Coronary artery (tissue), 2 donors: ENCODE data around the gene DIP2A.

Source experiments
- DNase-seq: peaks from one replicate; pipeline ENCODE4 v3.0.0-alpha.2; 2017; ENCODE audit warnings: low spot score
- H3K27ac ChIP-seq, 2 donors: fragments of 200-600 bp; sonication (generic); one replicate each; pipeline ENCODE4 v1.5.1; 2016 to 2019
- H3K4me3 ChIP-seq: fragments of 200-600 bp; sonication (generic); 2 replicates; pipeline ENCODE4 v1.5.1; 2016; ENCODE audit warnings: mild to moderate bottlenecking, moderate library complexity
- TF ChIP-seq, protein P1 (sequence below): fragments of 200-600 bp; sonication (generic); IDR thresholded peaks from one replicate; pipeline ENCODE4 v1.5.1; 2019; ENCODE audit warnings: antibody characterized with exemption

DIP2A gene

DNA sequence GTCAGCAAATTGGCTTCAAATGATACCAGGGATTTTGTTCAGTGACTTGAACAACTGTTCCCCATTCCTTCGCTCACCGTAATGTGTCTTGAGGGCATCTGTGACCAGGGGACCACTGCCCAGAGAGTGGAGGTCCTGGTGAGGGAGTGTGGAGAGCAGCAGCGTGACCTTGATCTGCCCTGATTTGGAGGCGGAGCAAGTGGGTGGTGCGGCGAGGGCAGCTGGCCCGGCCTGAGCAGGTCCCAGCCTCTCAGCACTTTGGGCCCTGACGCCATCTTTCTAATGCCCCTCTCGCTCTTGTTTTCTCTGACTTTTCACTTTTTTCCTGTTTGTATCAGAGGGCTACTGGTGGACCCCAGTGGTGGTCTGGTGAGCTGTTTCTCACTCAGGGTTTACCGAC, 31.1 kb downstream of the DIP2A start:
- Histone ChIP-seq H3K4me3 (no peak overlapping the region), H3K27ac (no peak overlapping the region)
- no peak for DNase-seq
- TF ChIP-seq, protein P1, sequence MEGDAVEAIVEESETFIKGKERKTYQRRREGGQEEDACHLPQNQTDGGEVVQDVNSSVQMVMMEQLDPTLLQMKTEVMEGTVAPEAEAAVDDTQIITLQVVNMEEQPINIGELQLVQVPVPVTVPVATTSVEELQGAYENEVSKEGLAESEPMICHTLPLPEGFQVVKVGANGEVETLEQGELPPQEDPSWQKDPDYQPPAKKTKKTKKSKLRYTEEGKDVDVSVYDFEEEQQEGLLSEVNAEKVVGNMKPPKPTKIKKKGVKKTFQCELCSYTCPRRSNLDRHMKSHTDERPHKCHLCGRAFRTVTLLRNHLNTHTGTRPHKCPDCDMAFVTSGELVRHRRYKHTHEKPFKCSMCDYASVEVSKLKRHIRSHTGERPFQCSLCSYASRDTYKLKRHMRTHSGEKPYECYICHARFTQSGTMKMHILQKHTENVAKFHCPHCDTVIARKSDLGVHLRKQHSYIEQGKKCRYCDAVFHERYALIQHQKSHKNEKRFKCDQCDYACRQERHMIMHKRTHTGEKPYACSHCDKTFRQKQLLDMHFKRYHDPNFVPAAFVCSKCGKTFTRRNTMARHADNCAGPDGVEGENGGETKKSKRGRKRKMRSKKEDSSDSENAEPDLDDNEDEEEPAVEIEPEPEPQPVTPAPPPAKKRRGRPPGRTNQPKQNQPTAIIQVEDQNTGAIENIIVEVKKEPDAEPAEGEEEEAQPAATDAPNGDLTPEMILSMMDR: no peak

DNA sequence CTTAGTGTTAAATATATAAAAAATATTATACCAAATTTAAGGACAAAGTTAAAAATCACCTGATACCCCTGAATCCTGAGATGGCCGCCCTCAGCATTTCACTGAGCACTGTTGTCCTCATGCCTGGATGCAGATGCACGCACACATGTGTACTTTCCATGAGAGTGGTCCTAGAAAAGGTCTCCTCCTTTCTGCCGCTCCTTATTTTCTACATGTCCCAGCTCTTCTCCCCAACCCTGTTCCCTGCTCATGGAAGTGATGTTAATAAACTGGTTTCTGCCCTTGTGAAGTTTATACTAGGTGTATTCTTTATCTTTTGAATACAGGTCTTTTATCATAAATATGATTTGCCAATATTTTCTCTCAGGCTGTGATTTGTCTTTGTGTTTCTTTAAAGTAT, 32.9 kb downstream of the DIP2A start:
- TF ChIP-seq, protein P1: no peak

DNA sequence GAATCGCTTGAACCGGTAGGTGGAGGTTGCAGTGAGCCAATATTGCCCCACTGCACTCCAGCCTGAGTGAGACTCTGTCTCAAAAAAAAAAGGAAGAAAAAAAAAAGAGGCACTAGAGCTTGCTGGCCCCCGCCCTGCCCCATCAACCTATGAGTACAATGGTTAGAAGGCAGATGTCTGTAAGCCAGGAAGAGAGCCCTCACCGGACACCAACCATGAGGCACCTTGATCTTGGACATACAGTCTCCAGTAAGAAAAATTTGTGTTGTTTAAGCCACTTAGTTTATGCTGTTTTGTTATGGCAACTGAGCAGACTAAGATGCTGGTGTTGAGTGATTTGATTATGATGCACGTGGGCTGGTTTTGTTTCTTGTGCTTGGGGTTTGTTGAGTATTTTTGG, 34.2 kb downstream of the DIP2A start:
- TF ChIP-seq, protein P1: no peak
- Histone ChIP-seq H3K4me3 (no peak overlapping the region), H3K27ac (no peak overlapping the region)
- no peak for DNase-seq

More for the DNA sequence above, 32.9 kb downstream of the DIP2A start:
- no peak overlapping the region for H3K4me3 ChIP-seq
- no peak for DNase-seq
- no peak overlapping the region for H3K27ac ChIP-seq

DNA sequence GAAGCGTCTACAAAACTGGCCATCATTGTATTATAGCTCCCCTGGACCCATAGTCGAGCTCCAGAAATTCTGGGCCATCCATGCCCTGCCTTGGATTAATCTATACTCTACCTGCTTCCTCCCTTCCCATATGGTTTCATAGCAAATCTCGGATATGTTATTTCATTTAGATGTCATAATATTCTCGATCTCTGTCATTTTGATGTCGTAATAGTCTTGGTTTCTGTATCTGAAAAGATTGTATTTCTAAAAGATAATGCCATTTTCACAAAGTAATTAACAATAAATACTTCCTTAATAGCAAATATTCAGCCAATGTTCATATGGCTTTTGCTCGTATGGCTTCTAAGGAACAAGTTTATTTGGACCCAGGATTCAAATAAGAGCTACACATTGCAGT, 35.1 kb downstream of the DIP2A start:
- TF ChIP-seq, protein P1: no peak
- no peak for DNase-seq
- Histone ChIP-seq H3K4me3 (no peak overlapping the region), H3K27ac (no peak overlapping the region)

DNA sequence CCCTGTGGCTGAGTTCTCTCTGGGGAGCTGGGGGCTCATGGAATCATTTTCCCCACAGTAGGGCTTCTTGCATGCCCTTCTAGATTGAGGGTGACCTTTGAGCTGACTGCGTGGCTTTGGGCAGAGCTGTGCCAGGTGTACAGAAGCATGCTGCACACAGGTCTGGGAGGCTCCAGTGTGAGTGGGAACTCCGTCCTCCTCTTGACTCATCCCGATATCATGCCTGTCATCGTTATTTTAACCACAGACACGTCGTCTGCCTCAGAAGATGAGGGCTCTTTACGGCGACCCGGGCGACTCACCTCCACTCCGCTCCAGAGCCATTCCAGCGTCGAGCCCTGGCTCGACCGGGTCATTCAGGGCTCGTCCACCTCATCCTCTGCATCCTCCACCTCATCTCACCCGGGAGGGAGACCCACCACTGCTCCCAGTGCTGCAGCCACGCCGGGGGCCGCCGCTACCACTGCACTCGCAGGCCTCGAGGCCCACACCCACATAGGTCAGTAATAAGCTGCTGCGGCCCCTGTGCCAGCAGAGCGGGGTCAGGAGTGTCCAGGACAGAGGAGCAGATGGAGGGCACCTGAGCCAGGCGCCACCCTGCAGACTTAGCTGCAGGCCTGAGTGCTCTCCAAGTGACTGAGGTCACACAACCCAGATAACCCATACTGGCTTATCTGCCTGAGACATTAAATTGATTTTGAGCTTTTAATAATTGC, 39.8 kb downstream of the DIP2A start:
- Histone ChIP-seq H3K4me3 (no peak overlapping the region), H3K27ac (no peak overlapping the region)
- no peak for DNase-seq
- TF ChIP-seq, protein P1: no peak

DNA sequence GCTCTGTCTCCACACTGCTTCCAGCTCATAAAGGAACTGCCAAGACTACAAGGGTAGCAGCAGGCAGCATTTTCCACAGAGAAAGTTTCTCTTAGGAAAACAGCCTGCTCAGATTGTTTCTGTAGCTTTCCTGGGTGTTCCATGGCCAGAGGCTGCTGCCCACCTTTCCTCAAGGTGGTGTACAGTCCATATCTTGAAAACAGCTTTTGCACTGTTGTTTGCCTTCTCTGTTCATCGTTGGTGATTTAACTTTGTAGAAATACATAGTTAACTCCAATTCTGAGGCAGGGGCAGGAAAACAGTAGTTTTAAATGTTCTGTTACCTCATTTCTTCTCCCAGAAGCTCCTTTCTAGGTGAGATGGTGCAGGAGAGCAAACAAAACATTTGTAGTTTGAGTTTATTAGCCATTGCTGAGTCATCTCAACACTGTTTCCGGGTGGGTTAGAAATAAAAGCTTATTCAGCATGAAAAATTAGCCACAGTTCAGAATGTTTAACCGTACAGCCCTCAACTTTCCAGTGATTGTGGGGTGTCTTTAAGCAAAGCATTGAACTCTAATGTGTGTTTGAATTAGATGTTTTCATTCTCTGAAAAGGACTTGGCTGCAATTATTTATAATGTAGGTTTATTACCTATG, 41.7 kb downstream of the DIP2A start:
- no peak overlapping the region for H3K4me3 ChIP-seq
- TF ChIP-seq, protein P1: no peak
- no peak overlapping the region for H3K27ac ChIP-seq
- DNase-seq: no peak
